GM23248 (cell line): ENCODE measurements around the gene CNOT1.

ENCODE experiments used
- EZH2 ChIP-seq: fragments of 200-600 bp; sonication (generic); IDR thresholded peaks from 2 replicates; pipeline ENCODE4 v1.6.1; 2018; ENCODE audit warnings: antibody characterized with exemption, mild to moderate bottlenecking; ENCODE audit not compliant: insufficient read depth, poor library complexity, severe bottlenecking
- EZH2phosphoT487 ChIP-seq: fragments of 200-600 bp; sonication (generic); IDR thresholded peaks from 2 replicates; pipeline ENCODE4 v1.6.1; 2018; ENCODE audit warnings: antibody characterized with exemption, moderate library complexity, mild to moderate bottlenecking, low read depth; ENCODE audit not compliant: insufficient read depth

DNA sequence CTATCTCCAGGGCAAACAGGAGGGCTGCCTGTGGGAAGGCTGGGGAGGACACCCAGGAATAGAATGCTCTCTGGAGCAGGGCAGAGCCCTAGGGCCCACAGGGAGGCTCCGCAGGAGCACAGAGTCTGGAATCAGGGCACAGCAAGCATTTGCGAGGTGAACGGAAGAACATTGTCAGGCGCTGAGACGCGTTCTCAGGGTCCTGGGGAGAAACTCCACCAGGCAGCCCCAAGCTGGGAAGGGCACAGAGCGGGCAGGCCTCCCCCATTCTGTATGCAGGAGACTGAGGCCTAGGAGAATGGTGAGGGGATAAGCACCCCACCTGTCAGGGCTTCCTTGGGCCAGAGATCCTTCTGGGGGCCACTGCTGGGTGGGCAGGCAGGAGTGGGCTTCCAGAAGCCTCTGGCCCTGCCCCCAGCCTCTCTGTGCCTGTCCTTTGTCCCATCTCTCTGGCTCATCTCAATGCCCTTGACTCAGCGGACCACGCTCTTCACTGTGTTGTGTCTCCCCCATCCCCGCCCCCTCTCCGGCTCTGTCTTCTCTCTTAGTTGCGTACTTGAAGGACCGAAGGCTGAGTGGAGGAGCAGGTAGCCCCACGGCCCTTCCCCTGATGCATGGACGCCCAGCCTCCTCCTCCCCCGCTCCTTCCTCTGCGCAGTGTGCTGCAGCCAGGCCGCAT, 119.4 kb downstream of the CNOT1 start:
- TF ChIP-seq EZH2 = no peak
- TF ChIP-seq EZH2phosphoT487 = no peak
